Frontal cortex (tissue), 4 donors: Measurements from ENCODE around the gene PTH1R. TPM values are rescaled to one million over a fixed set of nuclear protein-coding genes. Genes with fewer than 3 reads are reported as not detected.

Experiments
- DNase-seq, 2 donors: peaks; one replicate each; pipeline ENCODE4 v3.0.0; 2012; ENCODE audit warnings: low spot score in 2 of 2
- FAIRE-seq: peaks from 2 replicates; lab custom pipeline; 2012; peaks lifted over from hg19 to GRCh38; lab: Jason Lieb, UNC
- total RNA-seq: library from RNA; depleted of rRNA; stranded (reverse); fragments of >200 nt; gene quantifications from one replicate; pipeline ENCODE4 v1.2.3, GENCODE V29; 2014
- donor health status: control.
- donor health status: control.
- donor health status: control.

PTH1R gene
- total RNA-seq, 1 donor from 2014 or later, result 2.0 TPM

GRCh38 chr3:46878781-46879436 is 1.4 kb downstream of the PTH1R start:
- FAIRE-seq, result no peak
- DNase-seq, result no peak

- DNase-seq (no peak), FAIRE-seq (no peak)
Observed at GRCh38 chr3:46880884-46881595, 3.5 kb downstream of the PTH1R start.

GRCh38 chr3:46881596-46882376 is 4.3 kb downstream of the PTH1R start:
- DNase-seq, result peak in 1 of 2 donors; percentile 70
- no peak for FAIRE-seq

- no peak for FAIRE-seq
- peak in 1 of 2 donors; percentile 48 for DNase-seq
Observed at GRCh38 chr3:46882377-46883053, 5.0 kb downstream of the PTH1R start.

- DNase-seq (peak in 1 of 2 donors; percentile 59), FAIRE-seq (no peak)
Observed at GRCh38 chr3:46883054-46883829, 5.7 kb downstream of the PTH1R start.

GRCh38 chr3:46883830-46884185 is 6.3 kb downstream of the PTH1R start:
- FAIRE-seq (no peak), DNase-seq (no peak)

GRCh38 chr3:46884427-46884826 is 6.9 kb downstream of the PTH1R start:
- FAIRE-seq, result no peak
- DNase-seq, result no peak

- DNase-seq, result no peak
- FAIRE-seq, result no peak
Observed at GRCh38 chr3:46884929-46885328, 7.4 kb downstream of the PTH1R start.

GRCh38 chr3:46885612-46886011 is 8.1 kb downstream of the PTH1R start:
- no peak for FAIRE-seq
- no peak for DNase-seq

GRCh38 chr3:46887980-46888494 is 10.5 kb downstream of the PTH1R start:
- FAIRE-seq (no peak), DNase-seq (no peak)

- FAIRE-seq (no peak), DNase-seq (no peak)
Observed at GRCh38 chr3:46888705-46889104, 11.2 kb downstream of the PTH1R start.

GRCh38 chr3:46889381-46890110 is 12.0 kb downstream of the PTH1R start:
- no peak for FAIRE-seq
- DNase-seq, result no peak

- FAIRE-seq (no peak), DNase-seq (no peak)
Observed at GRCh38 chr3:46890132-46890531, 12.6 kb downstream of the PTH1R start.

- no peak for FAIRE-seq
- no peak for DNase-seq
Observed at GRCh38 chr3:46891132-46891531, 13.6 kb downstream of the PTH1R start.

GRCh38 chr3:46892285-46893145 is 15.0 kb downstream of the PTH1R start:
- no peak for FAIRE-seq
- peak; percentile 78 to 83 for DNase-seq

GRCh38 chr3:46893146-46893748 is 15.7 kb downstream of the PTH1R start:
- FAIRE-seq, result no peak
- DNase-seq, result no peak

- FAIRE-seq (no peak), DNase-seq (no peak)
Observed at GRCh38 chr3:46893763-46894162, 16.2 kb downstream of the PTH1R start.
